NCI-H460 (cell line): ENCODE data around the gene CIAPIN1. TPM values are rescaled to one million over a fixed set of nuclear protein-coding genes. Genes with fewer than 3 reads are reported as not detected.

Experiments
- DNase-seq: peaks from one replicate; pipeline ENCODE4 v3.0.0-alpha.2; 2016; ENCODE audit warnings: low read depth; ENCODE audit errors: extremely low read depth
- total RNA-seq: library from RNA; depleted of rRNA; stranded (reverse); fragments of >200 nt; shearing (Covaris generic); gene quantifications from 2 replicates; pipeline ENCODE4 v1.2.3, GENCODE V29; 2014; rRNA removed

The CIAPIN1 gene
- total RNA-seq, 1 experiment from 2014 or later, result 107 TPM

- DNase-seq, result no peak
These were observed 60.7 kb downstream of the CIAPIN1 start for GRCh38 chr16:57386381-57386951.

- DNase-seq, result no peak
These were observed 62.1 kb downstream of the CIAPIN1 start for GRCh38 chr16:57385083-57385482.

GRCh38 chr16:57384248-57385070 lies 62.7 kb downstream of the CIAPIN1 start:
- no peak for DNase-seq

- DNase-seq, result no peak
These were observed 63.6 kb downstream of the CIAPIN1 start for GRCh38 chr16:57383276-57384247.

GRCh38 chr16:57382535-57383275 lies 64.5 kb downstream of the CIAPIN1 start:
- no peak for DNase-seq

GRCh38 chr16:57381791-57382534 lies 65.2 kb downstream of the CIAPIN1 start:
- no peak for DNase-seq

- DNase-seq, result no peak
These were observed 66.3 kb downstream of the CIAPIN1 start for GRCh38 chr16:57380671-57381462.

GRCh38 chr16:57379579-57379978 lies 67.6 kb downstream of the CIAPIN1 start:
- DNase-seq, result no peak

Other genes with a start within 250 kb of the CIAPIN1 start
- 111 and 121 TPM in 2 replicates for gene ARL2BP, start 202.1 kb downstream of the CIAPIN1 start, total RNA-seq
- gene PLLP, start 162.7 kb downstream of the CIAPIN1 start, total RNA-seq, result 0.58 and 2.1 TPM in 2 replicates
- gene CCL22, start 88.6 kb downstream of the CIAPIN1 start, total RNA-seq, result not detected in 2 replicates
- not detected in 2 replicates for gene CX3CL1, start 74.9 kb downstream of the CIAPIN1 start, total RNA-seq
- gene CCL17, start 42.6 kb downstream of the CIAPIN1 start, total RNA-seq, result not detected in 2 replicates
- gene COQ9, start 94 bp upstream of the CIAPIN1 start, total RNA-seq, result 104 and 113 TPM in 2 replicates
- 153 and 166 TPM in 2 replicates for gene POLR2C, start 15.3 kb upstream of the CIAPIN1 start, total RNA-seq
- gene DOK4, start 39.1 kb upstream of the CIAPIN1 start, total RNA-seq, result 8.7 and 9.6 TPM in 2 replicates
- gene CCDC102A, start 89.2 kb upstream of the CIAPIN1 start, total RNA-seq, result 4.8 and 5.2 TPM in 2 replicates
- not detected in 2 replicates for gene ADGRG5, start 95.3 kb upstream of the CIAPIN1 start, total RNA-seq
- gene ADGRG1, start 181.2 kb upstream of the CIAPIN1 start, total RNA-seq, result 15.1 and 20.2 TPM in 2 replicates
- 8.8 and 9.8 TPM in 2 replicates for gene ADGRG3, start 220.9 kb upstream of the CIAPIN1 start, total RNA-seq
- not detected in 2 replicates for gene DRC7, start 247.4 kb upstream of the CIAPIN1 start, total RNA-seq